HFF-Myc (cell line): ENCODE results near the gene NRCAM.

ENCODE experiments used
- DNase-seq: peaks from one replicate; pipeline ENCODE4 v3.0.0-alpha.2; 2011; ENCODE audit warnings: low read depth; ENCODE audit errors: extremely low read depth
- H3K4me3 ChIP-seq: replicated peaks from 2 replicates; pipeline ENCODE4 v1.5.1; 2011; ENCODE audit warnings: low read depth, mild to moderate bottlenecking, control low read depth, low read length
- CTCF ChIP-seq: IDR thresholded peaks from 2 replicates; pipeline ENCODE4 v1.5.1; 2012; ENCODE audit warnings: mild to moderate bottlenecking, low read depth, low read length, control low read depth; ENCODE audit errors: missing control alignments

Gene NRCAM

GRCh38 chr7:108413782-108414492 lies 42.3 kb downstream of the NRCAM start:
- TF ChIP-seq CTCF = no peak
- no peak for DNase-seq
- H3K4me3 ChIP-seq = no peak overlapping the region

- H3K4me3 ChIP-seq = no peak overlapping the region
- DNase-seq = no peak
- no peak for TF ChIP-seq CTCF
These were observed 42.9 kb downstream of the NRCAM start for GRCh38 chr7:108413337-108413736.

GRCh38 chr7:108409146-108409545 lies 47.1 kb downstream of the NRCAM start:
- H3K4me3 ChIP-seq = no peak overlapping the region
- no peak for TF ChIP-seq CTCF
- no peak for DNase-seq

DNA sequence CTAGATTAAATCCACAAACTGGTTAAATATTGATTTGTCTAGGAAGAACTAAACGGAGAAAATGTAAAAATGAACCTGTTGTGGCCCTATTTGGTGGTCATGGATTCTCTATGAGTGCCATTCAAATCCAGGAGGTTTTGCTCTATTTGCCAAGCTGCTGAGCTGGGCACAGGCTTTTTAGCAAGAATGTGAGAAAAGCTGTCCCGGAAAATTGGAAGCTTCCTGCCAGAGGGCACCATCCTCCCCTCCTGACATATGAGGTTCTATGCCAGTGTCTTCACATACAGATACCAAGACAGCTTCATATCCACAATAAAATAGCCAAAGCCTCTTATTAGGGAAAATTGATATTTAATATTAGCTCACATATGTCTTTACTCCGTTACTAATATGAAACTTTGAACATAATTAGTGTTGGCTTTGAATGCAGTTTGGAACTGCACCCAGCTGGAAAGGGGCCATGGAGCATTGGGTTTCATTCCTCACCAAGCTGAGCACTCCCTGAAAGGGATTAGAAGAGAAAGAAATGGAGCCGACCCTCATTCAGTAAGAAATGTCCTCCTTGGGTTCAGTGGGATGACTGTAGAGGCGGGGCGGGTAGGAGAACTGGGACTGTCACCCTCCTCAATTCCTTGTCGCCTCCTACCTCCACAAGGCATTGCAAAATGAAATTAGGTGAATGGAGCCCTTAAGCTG lies 47.8 kb downstream of the NRCAM start:
- no peak overlapping the region for H3K4me3 ChIP-seq
- DNase-seq = no peak
- TF ChIP-seq CTCF = no peak

DNA sequence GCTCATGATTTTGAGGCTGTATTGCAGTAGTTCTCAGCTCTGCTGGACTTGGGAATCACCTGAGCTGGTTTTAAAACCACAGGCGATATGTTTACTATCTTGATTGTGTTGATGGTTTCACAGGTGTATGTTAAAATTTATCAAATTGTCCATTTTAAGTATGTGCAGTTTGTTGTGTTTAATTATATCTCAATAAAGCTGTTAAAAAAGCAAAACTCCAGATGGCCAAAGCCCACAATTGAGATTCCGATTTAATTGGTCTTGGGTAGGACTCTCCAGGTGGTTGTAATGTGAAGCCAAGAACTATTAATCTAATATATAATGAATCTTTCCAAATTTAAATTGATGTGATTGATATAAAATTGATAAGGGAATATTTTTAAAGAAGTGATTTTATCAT lies 48.6 kb downstream of the NRCAM start:
- no peak for DNase-seq
- no peak for TF ChIP-seq CTCF
- no peak overlapping the region for H3K4me3 ChIP-seq

DNA sequence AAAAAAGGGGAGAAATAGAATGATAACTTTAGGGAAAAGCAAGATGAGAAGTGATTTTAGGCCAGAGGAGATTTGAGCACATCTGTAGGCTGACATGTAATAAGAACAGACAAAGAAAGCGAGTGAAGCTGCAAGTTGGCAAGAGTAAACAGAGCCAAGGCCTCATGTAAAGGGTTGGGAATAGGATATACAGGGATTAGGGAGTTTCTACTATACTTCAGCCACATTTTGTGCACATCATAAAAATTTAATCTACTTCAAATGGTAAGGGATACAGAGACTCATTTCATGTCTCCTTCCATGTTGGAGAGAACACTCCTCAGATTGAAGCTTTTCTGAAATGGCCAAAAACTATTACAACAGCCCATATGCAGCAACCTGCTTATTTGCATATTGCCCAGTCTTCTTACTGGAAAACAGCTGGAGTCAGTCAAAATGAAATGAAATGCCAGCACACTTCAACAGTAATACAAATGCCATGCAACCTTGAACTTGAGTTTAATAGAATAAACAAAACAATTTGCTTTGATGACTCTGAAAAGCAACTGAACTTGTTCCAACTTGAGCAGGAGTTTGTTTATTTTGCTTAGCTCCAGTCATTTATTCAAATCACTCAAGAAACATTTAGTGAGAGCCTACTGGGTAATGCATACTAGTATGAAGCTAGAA lies 49.9 kb downstream of the NRCAM start:
- no peak for DNase-seq
- no peak overlapping the region for H3K4me3 ChIP-seq
- no peak for TF ChIP-seq CTCF
